Right cardiac atrium (tissue), 5 donors: ENCODE measurements around the gene TMEM61. TPM values are rescaled to one million over a fixed set of nuclear protein-coding genes. Genes with fewer than 3 reads are reported as not detected.
A peak's percentile ranks its signal among the peaks of the same experiment; 100 is the strongest.
"Not testable (repeated sequence)": the region's sequence is repeated elsewhere in the genome, so short reads cannot be mapped to it uniquely, and the experiment has no call there.

ENCODE experiments used
- ATAC-seq, 2 donors: fragments of 200-7000 bp; cut with Tn5 transposase; one replicate each; pipeline versions ENCODE4 v1.8.0 to v1.9.1; 2020; ENCODE audit warnings: moderate library complexity in 2 of 2, mild to moderate bottlenecking in 1 of 2
- DNase-seq, 3 donors: peaks; one replicate each; pipeline ENCODE4 v3.0.0-alpha.2; 2020
- H3K27ac ChIP-seq: one replicate; pipeline ENCODE4 v1.5.1; 2013; ENCODE audit warnings: mild to moderate bottlenecking, low read length, control low read depth, moderate library complexity
- H3K27me3 ChIP-seq: one replicate; pipeline ENCODE4 v1.6.1; 2013; ENCODE audit not compliant: control insufficient read depth, insufficient read depth
- H3K4me1 ChIP-seq: one replicate; pipeline ENCODE4 v1.6.1; 2013; ENCODE audit warnings: low read length; ENCODE audit not compliant: control insufficient read depth, insufficient read depth
- H3K4me3 ChIP-seq: one replicate; pipeline ENCODE4 v1.5.1; 2013; ENCODE audit warnings: low read length, control low read depth
- H3K9me3 ChIP-seq: one replicate; pipeline ENCODE4 v1.6.1; 2013; ENCODE audit warnings: low read length; ENCODE audit not compliant: control insufficient read depth
- WGBS: extraction: QIAGEN DNeasy Blood & Tissue Kit; methylation state at CpG from one replicate; pipeline ENCODE4 v1.1.7; 2013; 5-methylcytosine and 5-hydroxymethylcytosine counted together
- intact Hi-C, 4 donors: fragments of 100-400 bp; cut with DNase I; formaldehyde crosslinking; loops; one replicate each; pipeline versions ENCODE4 v1.11.0 to v1.14.0; 2022 to 2023
- polyA plus RNA-seq: library from polyadenylated mRNA; stranded (reverse); fragments of 200-250 nt; gene quantifications from one replicate; pipeline ENCODE4 v1.2.3, GENCODE V29; 2013
- total RNA-seq, 4 donors: library from RNA; stranded (reverse); fragmentation: NEBNext Ultra II Directional; extraction: Animal tissue kit (Norgen Biotek cat#: 25700); gene quantifications; one replicate each; pipeline ENCODE4 v1.2.1, GENCODE V29; 2021
- donor health status: healthy with polysubstance abuse.
- donor health status: DM: no; HTN: yes; CAD: no.
- donor health status: DM: no; HTN: no; CAD: no.
- donor health status: DM: no; HTN: yes; CAD: no; lungs with severe emphysema.
- donor health status: DM: yes; HTN: yes; CAD: no.

Gene TMEM61
- total and polyA plus RNA-seq, 5 donors = 0.09 TPM; not detected in 4

DNA sequence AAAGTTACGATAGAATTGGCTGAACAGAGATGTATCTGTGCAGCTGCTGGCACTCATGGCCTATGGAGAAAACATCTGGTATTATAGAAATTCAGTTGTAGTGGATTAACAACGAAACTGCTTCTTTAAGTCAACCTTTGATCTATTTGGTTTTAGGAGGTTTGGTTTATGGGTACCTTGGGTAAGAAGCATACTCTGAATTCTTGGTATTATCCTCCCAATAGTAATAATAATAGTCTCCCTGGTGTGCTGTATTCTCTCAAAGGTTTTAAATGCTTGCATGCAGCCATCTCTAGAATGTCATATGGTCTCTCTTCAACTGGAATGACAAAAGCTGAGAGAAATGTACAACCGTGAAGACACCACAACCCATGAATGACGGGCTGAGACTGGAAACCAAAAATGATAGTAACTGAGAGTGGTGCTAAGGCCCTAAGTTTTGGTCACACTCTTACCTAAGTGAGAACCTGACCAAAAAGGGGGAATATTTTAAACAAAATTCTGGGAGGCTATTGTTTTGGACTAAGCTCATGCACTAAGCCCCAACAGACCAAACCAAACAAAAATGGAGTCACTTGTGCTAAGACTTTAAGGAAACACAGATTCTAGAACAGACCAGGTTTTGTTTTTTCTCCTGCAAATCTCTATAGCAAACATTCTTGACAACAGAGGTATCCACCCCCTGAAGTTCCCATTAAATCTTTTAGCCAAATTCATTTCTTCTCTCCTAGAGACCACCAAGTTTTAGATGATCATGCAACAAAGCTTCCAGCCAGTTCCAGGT is 17.6 kb upstream of the TMEM61 start:
- no peaks in the 10 kb centered on the region for H3K27me3 ChIP-seq
- WGBS = 83% methylated on average over 4 of the region's 4 CpGs
- H3K4me3 ChIP-seq = no peak overlapping the region
- no peak for ATAC-seq
- H3K9me3 ChIP-seq = no peaks in the 10 kb centered on the region
- H3K27ac ChIP-seq = no peak overlapping the region
- no peak for DNase-seq
- intact Hi-C loops = no loop called here
- no peaks in the 10 kb centered on the region for H3K4me1 ChIP-seq

DNA sequence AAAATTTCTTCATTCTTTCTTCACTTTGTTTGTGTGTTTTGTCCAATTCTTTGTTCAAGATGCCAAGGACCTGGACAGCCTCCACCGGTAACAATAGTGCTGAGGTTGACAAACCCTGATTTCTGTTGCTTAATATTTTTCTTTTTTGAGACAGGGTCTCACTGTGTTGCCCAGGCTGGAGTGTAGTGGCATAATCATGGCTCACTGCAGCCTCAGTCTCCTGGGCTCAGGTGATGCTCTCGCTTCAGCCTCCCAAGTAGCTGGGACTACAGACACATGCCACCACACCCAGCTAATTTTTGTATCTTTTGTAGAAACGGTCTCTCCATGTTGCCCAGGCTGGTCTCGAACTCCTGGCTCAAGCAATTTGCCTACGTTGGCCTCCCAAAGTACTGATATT is 16.6 kb upstream of the TMEM61 start:
- H3K27me3 ChIP-seq, DNase-seq, H3K4me1 ChIP-seq, H3K4me3 ChIP-seq, H3K27ac ChIP-seq, intact Hi-C loops, H3K9me3 ChIP-seq, ATAC-seq: not testable (repeated sequence)
- 90% methylated on average over 5 of the region's 5 CpGs for WGBS

DNA sequence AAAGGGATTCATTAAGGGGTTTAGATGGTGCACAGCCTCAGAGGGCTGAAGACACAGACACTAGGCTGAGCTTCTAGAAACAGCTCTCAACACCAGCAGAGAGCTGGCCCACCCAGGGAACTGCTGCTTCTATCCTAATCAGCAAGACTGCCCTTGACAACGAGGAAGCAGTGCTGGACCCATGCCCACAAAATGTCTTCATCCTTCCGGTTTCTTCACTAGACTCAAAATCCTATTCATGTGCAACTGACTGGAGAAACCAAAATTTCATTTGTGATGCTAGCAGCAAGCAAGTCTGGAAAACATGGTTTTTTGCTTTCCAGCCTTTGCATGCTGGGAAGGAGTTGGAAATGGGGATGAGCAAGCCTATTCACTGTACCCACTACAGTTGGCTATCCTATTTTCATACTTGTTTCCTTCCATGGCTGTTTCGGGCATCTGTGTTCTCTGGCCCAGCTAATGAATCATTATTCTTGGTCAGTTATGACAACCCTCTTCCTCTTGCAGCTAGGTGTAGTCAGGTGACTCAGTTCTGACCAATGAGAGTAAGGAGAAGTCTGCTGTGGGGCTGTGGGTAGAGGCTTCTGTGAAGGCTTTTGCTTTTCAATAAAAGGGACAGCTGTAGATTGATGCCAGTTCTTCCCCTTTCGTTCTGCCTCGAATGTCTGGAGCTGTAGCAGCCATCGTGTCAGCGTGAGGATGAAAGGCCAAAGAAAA is 14.6 kb upstream of the TMEM61 start:
- no peak overlapping the region for H3K27ac ChIP-seq
- no peak overlapping the region for H3K4me3 ChIP-seq
- intact Hi-C loops = no loop called here
- no peaks in the 10 kb centered on the region for H3K4me1 ChIP-seq
- DNase-seq = peak; percentile 72 to 83 (median 81)
- 46% methylated on average over 7 of the region's 7 CpGs for WGBS
- H3K27me3 ChIP-seq = no peaks in the 10 kb centered on the region
- H3K9me3 ChIP-seq = no peaks in the 10 kb centered on the region
- peak; percentile 56 to 59 for ATAC-seq

DNA sequence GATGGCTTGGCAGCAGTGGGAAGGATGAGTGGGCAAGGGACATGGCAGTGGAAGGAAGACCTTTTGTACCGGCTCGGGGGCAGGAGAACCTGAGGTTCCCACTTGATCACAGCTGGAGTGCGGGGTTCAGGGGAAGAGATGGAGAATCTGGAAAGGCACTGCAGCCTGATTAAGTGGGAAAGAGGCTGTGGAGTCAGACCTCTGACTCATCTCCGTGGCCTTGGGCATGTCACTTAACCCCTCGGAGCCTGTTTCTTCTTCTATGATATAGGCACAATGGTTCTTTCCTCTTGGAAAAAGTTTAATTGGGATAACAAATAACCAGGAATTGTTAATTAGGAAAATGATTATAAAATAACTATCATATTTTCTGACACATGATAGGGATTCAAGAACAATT is 13.1 kb upstream of the TMEM61 start:
- Histone ChIP-seq H3K27me3 (no peaks in the 10 kb centered on the region), H3K27ac (no peak overlapping the region), H3K9me3 (no peaks in the 10 kb centered on the region), H3K4me1 (no peaks in the 10 kb centered on the region), H3K4me3 (no peak overlapping the region)
- DNase-seq = no peak
- ATAC-seq = no peak
- intact Hi-C loops = no loop called here
- WGBS = 76% methylated on average over 5 of the region's 5 CpGs

DNA sequence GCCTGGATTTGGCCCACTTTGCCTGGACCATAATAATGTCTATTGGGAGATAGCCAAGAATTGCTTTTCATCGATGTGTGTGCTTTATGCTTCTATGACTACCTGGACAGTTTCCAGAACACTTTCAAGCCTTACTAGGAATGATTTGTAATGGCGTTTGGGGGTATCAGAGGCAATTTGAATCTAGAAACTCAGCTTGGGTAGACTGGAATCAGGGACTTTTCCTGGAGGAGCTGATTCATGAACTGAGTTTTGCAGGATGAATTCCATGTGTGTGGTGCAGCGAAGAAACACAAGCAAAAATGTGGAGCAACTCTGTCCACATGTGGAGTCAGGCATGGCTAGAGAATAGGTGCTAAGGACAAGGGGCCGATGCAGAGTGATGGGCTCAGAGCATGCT is 11.9 kb upstream of the TMEM61 start:
- no peaks in the 10 kb centered on the region for H3K4me1 ChIP-seq
- intact Hi-C loops = no loop called here
- H3K27me3 ChIP-seq = no peaks in the 10 kb centered on the region
- no peak overlapping the region for H3K27ac ChIP-seq
- H3K9me3 ChIP-seq = no peaks in the 10 kb centered on the region
- no peak for ATAC-seq
- no peak for DNase-seq
- no peak overlapping the region for H3K4me3 ChIP-seq
- WGBS = 73% methylated on average over 4 of the region's 4 CpGs

DNA sequence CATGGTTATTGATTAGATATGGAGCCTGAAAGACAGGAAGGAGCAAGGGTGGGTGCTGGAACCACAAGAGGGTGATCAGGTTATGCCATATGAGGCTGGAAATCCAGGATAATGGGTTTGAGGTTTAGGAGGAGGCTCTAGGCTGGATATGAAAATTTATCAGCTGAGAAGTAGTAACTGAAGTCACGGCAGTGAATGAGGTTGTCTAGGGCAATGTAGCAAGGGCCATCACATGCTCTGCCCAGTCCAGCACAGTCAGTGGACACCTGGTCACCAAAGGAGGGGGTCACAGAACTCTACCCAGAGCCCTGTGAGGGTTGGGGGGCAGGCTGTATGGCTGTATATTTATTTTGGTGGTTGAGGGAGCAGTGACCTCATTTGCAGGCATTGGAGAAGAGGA is 10.5 kb upstream of the TMEM61 start:
- 93% methylated on average over 1 of the region's 1 CpG for WGBS

DNA sequence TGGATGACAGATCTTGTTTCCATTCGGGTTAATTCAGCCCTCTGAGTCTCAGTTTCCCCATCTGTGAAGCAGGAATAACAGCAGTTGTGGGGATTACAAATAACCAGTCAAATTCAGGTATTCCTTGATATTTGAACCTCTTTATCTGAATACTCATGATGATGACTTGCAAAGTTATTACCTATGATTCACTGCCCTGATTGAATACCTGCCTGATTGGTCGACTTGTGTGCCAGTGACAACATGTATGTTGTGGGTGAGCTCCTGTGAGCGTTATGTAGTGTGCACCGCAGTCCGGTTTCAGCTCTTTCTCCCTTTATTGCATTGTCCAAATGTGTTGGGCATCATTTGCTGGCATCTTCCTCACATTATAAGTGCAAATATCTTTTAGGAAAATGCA is 9.5 kb upstream of the TMEM61 start:
- 82% methylated on average over 5 of the region's 5 CpGs for WGBS
- intact Hi-C loops = no loop called here
- Histone ChIP-seq H3K4me3 (no peak overlapping the region), H3K4me1 (no peaks in the 10 kb centered on the region), H3K27ac (no peak overlapping the region), H3K27me3 (no peaks in the 10 kb centered on the region), H3K9me3 (no peaks in the 10 kb centered on the region)
- ATAC-seq (no peak), DNase-seq (no peak)

More for the DNA sequence above, 10.5 kb upstream of the TMEM61 start:
- H3K4me3 ChIP-seq = no peak overlapping the region
- no peaks in the 10 kb centered on the region for H3K4me1 ChIP-seq
- no peak for ATAC-seq
- H3K27ac ChIP-seq = no peak overlapping the region
- H3K9me3 ChIP-seq = no peaks in the 10 kb centered on the region
- no peaks in the 10 kb centered on the region for H3K27me3 ChIP-seq
- intact Hi-C loops = no loop called here
- no peak for DNase-seq

DNA sequence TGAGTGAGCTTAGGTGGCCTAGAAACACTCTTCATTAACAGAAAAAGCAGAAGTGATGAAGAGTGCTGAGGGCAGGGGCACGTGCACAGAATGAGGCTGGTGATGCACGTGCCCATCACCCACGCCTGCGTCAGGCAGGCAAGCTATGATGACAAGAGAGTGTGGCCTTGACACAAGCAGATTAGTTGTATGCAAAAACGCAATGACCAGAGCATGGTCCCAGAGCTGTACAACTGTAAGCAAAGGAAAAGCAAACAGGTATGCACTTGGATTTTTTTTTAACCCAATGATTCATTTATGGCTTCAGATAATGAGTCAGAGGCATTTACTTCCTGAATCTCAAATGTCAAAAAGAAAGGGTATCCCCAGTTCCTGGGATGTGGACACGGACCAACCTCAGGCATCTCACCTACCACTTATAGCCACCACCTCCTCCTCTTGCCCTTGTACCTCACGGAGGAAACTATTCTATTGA is 9.1 kb upstream of the TMEM61 start:
- H3K4me3 ChIP-seq = no peak overlapping the region
- ATAC-seq (no peak), DNase-seq (no peak)
- H3K27me3 ChIP-seq = no peaks in the 10 kb centered on the region
- intact Hi-C loops = no loop called here
- WGBS = 85% methylated on average over 7 of the region's 7 CpGs
- H3K9me3 ChIP-seq = no peaks in the 10 kb centered on the region
- no peak overlapping the region for H3K27ac ChIP-seq
- no peaks in the 10 kb centered on the region for H3K4me1 ChIP-seq

DNA sequence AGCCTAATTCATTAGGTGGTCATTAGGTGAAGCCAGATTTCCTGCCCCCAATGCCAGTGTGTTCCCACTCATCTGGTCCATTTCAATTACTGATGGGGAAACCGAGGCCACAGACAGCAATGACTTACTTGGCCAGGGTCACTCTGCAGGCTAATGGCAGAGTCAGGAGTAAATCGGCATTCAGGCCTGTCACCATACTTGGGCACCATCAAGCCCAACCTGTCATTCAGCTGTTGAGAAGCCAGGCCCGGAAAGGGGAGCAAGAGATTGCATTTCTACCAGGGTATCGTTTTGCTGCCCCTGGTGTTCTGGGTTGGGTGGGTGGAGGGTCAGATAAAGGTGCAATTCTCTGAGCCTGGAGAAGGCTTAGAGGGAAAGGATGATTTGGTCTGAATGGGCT is 8.0 kb upstream of the TMEM61 start:
- H3K27ac ChIP-seq = no peak overlapping the region

DNA sequence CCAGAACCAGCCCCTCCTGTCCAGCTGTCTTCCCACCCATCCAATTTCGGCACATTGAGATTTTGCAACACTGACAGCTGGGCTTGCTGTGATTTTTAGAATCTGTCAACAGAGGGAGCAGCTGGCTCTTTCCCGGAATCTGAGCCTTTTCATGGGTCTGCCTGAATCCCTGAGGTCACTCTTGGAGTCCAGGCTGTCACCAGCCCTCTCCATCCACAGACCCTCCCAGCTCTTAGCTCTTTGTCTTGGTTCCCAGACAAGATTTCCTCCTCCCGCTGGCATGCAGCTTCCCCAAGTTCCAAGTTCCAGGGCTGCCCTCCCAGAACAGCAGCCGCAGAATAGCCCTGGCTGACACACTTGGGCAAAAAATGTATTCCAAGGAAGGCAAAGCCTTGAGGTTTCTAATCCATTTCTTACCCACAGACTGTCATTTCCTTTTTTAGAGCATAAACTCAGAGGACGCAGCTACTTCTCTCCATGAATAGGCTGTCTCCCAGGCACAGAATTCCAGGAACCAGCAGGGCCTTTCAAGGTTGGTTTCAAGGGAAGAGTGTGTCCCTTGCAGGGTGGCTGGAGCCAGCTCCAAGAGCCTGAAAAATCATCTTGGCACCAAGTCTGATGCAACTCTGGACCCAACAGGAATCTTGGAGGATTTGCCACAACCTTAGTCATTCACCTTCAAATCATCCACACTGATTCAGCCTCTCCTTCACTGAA is 7.1 kb upstream of the TMEM61 start:
- DNase-seq (peak; percentile 73 to 84 (median 79)), ATAC-seq (peak; percentile 93 to 97)
- Histone ChIP-seq H3K27ac (peak overlapping the region; percentile 23), H3K4me3 (no peak overlapping the region), H3K27me3 (no peaks in the 10 kb centered on the region), H3K4me1 (no peaks in the 10 kb centered on the region), H3K9me3 (no peaks in the 10 kb centered on the region)
- intact Hi-C loops = no loop called here
- 22% methylated on average over 5 of the region's 5 CpGs for WGBS

More for the DNA sequence above, 8.0 kb upstream of the TMEM61 start:
- no peak for DNase-seq
- ATAC-seq = no peak
- intact Hi-C loops = no loop called here
- Histone ChIP-seq H3K4me3 (no peak overlapping the region), H3K9me3 (no peaks in the 10 kb centered on the region), H3K4me1 (no peaks in the 10 kb centered on the region), H3K27me3 (no peaks in the 10 kb centered on the region)
- 88% methylated on average over 4 of the region's 4 CpGs for WGBS
